ENCODE measurements around the gene MED13. TPM values are rescaled to one million over a fixed set of nuclear protein-coding genes. Genes with fewer than 3 reads are reported as not detected.

MED13 gene
- total RNA-seq, 1 experiment from 2014 or later, result 49.4 TPM

GRCh38 chr17:61974115-61974514 is 91.0 kb downstream of the MED13 start:
- Histone ChIP-seq H3F3A (ENCODE audit: insufficient read depth, low read depth) (peaks cover 17% of the 10 kb centered on the region; the same call in 1 of the 2 replicates), H3K27me3 (ENCODE audit: insufficient read depth, low read depth) (no peaks in the 10 kb centered on the region), H3K9me2 (ENCODE audit: insufficient read depth) (no peaks in the 10 kb centered on the region), H3K9me3 (ENCODE audit: insufficient read depth, low read depth) (no peaks in the 10 kb centered on the region), H2AFZ (no peak overlapping the region), H3K4me3 (no peak overlapping the region), H3K4me2 (no peak overlapping the region), H3K79me2 (ENCODE audit: low read depth) (no peaks in the 10 kb centered on the region; the same call in 1 of the 2 replicates), H3K27ac (no peak overlapping the region), H3K36me3 (ENCODE audit: low read depth) (peaks cover 21% of the 10 kb centered on the region), H4K20me1 (ENCODE audit: insufficient read depth) (peaks cover 15% of the 10 kb centered on the region), H3K4me1 (replicated peaks; ENCODE audit: insufficient read depth) (no peaks in the 10 kb centered on the region)
- intact Hi-C loops (cut with micrococcal nuclease; ENCODE audit: unreplicated experiment), result no loop called here
- BruUV-seq (replicated peaks), result no TSS peak
- ChIA-PET POLR2A (ENCODE audit: unreplicated experiment) (no interaction called here), CTCF (no interaction called here)
- no peak for TF ChIP-seq CTCF (conservative IDR thresholded peaks at IDR 0.05)
- no peak for TF ChIP-seq EZH2 (IDR thresholded peaks at IDR 0.05; ENCODE audit: low read depth)
- no peak for DNase-seq

DNA sequence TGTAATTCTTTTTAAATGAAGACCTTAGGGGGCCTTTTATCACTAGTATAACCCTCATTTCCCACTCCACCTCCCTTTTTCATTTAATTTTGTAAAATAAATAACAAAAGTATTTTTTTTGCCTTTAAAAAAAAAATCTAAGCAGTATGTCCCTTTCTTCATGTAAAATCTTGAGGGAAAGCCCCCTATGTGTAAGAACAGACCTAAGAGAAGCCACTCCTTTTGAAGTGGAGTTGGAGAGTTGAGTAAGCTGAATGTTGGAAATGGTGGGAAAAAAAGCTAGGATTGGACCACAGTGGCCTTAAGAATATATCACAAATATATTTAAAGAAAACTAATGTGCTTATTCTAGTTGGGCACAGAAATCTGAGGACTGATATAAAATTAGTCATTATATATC is 92.8 kb downstream of the MED13 start:
- ChIA-PET POLR2A (ENCODE audit: unreplicated experiment) (no interaction called here), CTCF (no interaction called here)
- no peak overlapping the region for H3K27ac ChIP-seq
- intact Hi-C loops (cut with micrococcal nuclease; ENCODE audit: unreplicated experiment), result no loop called here
- H3K9me3 ChIP-seq (ENCODE audit: insufficient read depth, low read depth), result no peaks in the 10 kb centered on the region
- peaks cover 30% of the 10 kb centered on the region for H3K36me3 ChIP-seq (ENCODE audit: low read depth)
- peaks cover 19% of the 10 kb centered on the region; the same call in 1 of the 2 replicates for H3F3A ChIP-seq (ENCODE audit: insufficient read depth, low read depth)
- peaks cover 7% of the 10 kb centered on the region for H4K20me1 ChIP-seq (ENCODE audit: insufficient read depth)
- BruUV-seq (replicated peaks), result no TSS peak
- H2AFZ ChIP-seq, result no peak overlapping the region
- DNase-seq, result no peak
- no peaks in the 10 kb centered on the region; the same call in 1 of the 2 replicates for H3K79me2 ChIP-seq (ENCODE audit: low read depth)
- H3K4me2 ChIP-seq, result no peak overlapping the region
- no peak for TF ChIP-seq CTCF (conservative IDR thresholded peaks at IDR 0.05)
- TF ChIP-seq EZH2 (IDR thresholded peaks at IDR 0.05; ENCODE audit: low read depth), result no peak
- no peaks in the 10 kb centered on the region for H3K4me1 ChIP-seq (replicated peaks; ENCODE audit: insufficient read depth)
- H3K9me2 ChIP-seq (ENCODE audit: insufficient read depth), result no peaks in the 10 kb centered on the region
- no peak overlapping the region for H3K4me3 ChIP-seq
- H3K27me3 ChIP-seq (ENCODE audit: insufficient read depth, low read depth), result no peaks in the 10 kb centered on the region

- Histone ChIP-seq H3K79me2 (ENCODE audit: low read depth) (no peaks in the 10 kb centered on the region; the same call in 1 of the 2 replicates), H3K27ac (no peak overlapping the region), H2AFZ (no peak overlapping the region), H3K9me3 (ENCODE audit: insufficient read depth, low read depth) (no peaks in the 10 kb centered on the region), H3F3A (ENCODE audit: insufficient read depth, low read depth) (peaks cover 23% of the 10 kb centered on the region; the same call in 1 of the 2 replicates), H3K27me3 (ENCODE audit: insufficient read depth, low read depth) (no peaks in the 10 kb centered on the region), H3K9me2 (ENCODE audit: insufficient read depth) (no peaks in the 10 kb centered on the region), H3K36me3 (ENCODE audit: low read depth) (peaks cover 50% of the 10 kb centered on the region), H4K20me1 (ENCODE audit: insufficient read depth) (peaks cover 13% of the 10 kb centered on the region), H3K4me2 (no peak overlapping the region), H3K4me3 (no peak overlapping the region), H3K4me1 (replicated peaks; ENCODE audit: insufficient read depth) (no peaks in the 10 kb centered on the region)
- no peak for DNase-seq
- intact Hi-C loops (cut with micrococcal nuclease; ENCODE audit: unreplicated experiment), result no loop called here
- TF ChIP-seq CTCF (conservative IDR thresholded peaks at IDR 0.05) (no peak), EZH2 (IDR thresholded peaks at IDR 0.05; ENCODE audit: low read depth) (no peak)
- CTCF ChIA-PET, result no interaction called here
- POLR2A ChIA-PET (ENCODE audit: unreplicated experiment), result no interaction called here
- BruUV-seq (replicated peaks), result no TSS peak
These were observed 95.0 kb downstream of the MED13 start for GRCh38 chr17:61970030-61970429.

Measured in PC-9 (cell line).